Smooth muscle cell (in vitro differentiated cells): Measurements from ENCODE around the gene GINS1. TPM values are rescaled to one million over a fixed set of nuclear protein-coding genes. Genes with fewer than 3 reads are reported as not detected.

Source experiments
- DNase-seq: peaks from one replicate; lab custom pipeline; 2025; ENCODE audit not compliant: unreplicated experiment; lab: John Stamatoyannopoulos, UW
- H2AFZ ChIP-seq: fragments of 200-600 bp; sonication (generic); 2 replicates; pipeline ENCODE4 v1.6.0; 2016; ENCODE audit warnings: antibody characterized with exemption, low read depth, mild to moderate bottlenecking
- H3F3A ChIP-seq: fragments of 200-600 bp; sonication (generic); 2 replicates; pipeline ENCODE4 v1.6.0; 2017; ENCODE audit warnings: antibody characterized with exemption, low read depth
- H3K27ac ChIP-seq: fragments of 200-600 bp; sonication (generic); 2 replicates; pipeline ENCODE4 v1.5.1; 2016; ENCODE audit warnings: low read depth, mild to moderate bottlenecking
- H3K27me3 ChIP-seq: fragments of 200-600 bp; sonication (generic); 2 replicates; pipeline ENCODE4 v1.6.1; 2016; ENCODE audit warnings: low read depth, mild to moderate bottlenecking
- H3K36me3 ChIP-seq: fragments of 200-600 bp; sonication (generic); 2 replicates; pipeline ENCODE4 v1.5.1; 2016; ENCODE audit warnings: low read depth
- H3K4me1 ChIP-seq: fragments of 200-600 bp; sonication (generic); 2 replicates; pipeline ENCODE4 v1.5.1; 2016; ENCODE audit warnings: low read depth
- H3K4me2 ChIP-seq: fragments of 200-600 bp; sonication (generic); 2 replicates; pipeline ENCODE4 v1.6.0; 2016; ENCODE audit warnings: mild to moderate bottlenecking
- H3K4me3 ChIP-seq: fragments of 200-600 bp; sonication (generic); 2 replicates; pipeline ENCODE4 v1.5.1; 2016; ENCODE audit warnings: mild to moderate bottlenecking
- H3K79me2 ChIP-seq: fragments of 200-600 bp; sonication (generic); 2 replicates; pipeline ENCODE4 v1.6.0; 2016; ENCODE audit warnings: low read depth, mild to moderate bottlenecking
- H3K9ac ChIP-seq: fragments of 200-600 bp; sonication (generic); 2 replicates; pipeline ENCODE4 v1.6.0; 2016; ENCODE audit warnings: low read depth
- H3K9me3 ChIP-seq: fragments of 200-600 bp; sonication (generic); replicated peaks from 2 replicates; pipeline ENCODE4 v1.5.1; 2016; ENCODE audit warnings: low read depth
- H4K20me1 ChIP-seq: fragments of 200-600 bp; sonication (generic); 2 replicates; pipeline ENCODE4 v1.6.0; 2016; ENCODE audit warnings: low read depth
- CTCF ChIP-seq: fragments of 200-600 bp; sonication (generic); IDR thresholded peaks from 2 replicates; pipeline ENCODE4 v1.5.1; 2017; ENCODE audit warnings: borderline replicate concordance, mild to moderate bottlenecking, antibody characterized with exemption; ENCODE audit not compliant: insufficient read depth, poor library complexity, severe bottlenecking
- WGBS: methylation state at CpG from one replicate; pipeline ENCODE4 v1.1.7; 2016; ENCODE audit warnings: low lambda C conversion rate; 5-methylcytosine and 5-hydroxymethylcytosine counted together
- polyA plus RNA-seq: library from polyadenylated mRNA; unstranded; fragments of >200 nt; fragmentation: Nextera tagmentation; extraction: Ambion mirVana; gene quantifications from 2 replicates; pipeline ENCODE4 v1.2.1, GENCODE V29; 2016
- total RNA-seq: library from RNA; depleted of rRNA; stranded (reverse); fragments of >200 nt; gene quantifications from 2 replicates; pipeline ENCODE4 v1.2.3, GENCODE V29; 2014

GINS1 gene
- total and polyA plus RNA-seq, 2 experiments from 2014 or later = 5.9 to 9.3 TPM

- no peak for TF ChIP-seq CTCF
- no peaks in the 10 kb centered on the region for H3K27me3 ChIP-seq
- no peak for DNase-seq
- no peaks in the 10 kb centered on the region for H3K4me1 ChIP-seq
- H3K4me3 ChIP-seq = no peak overlapping the region
- H2AFZ ChIP-seq = no peak overlapping the region
- no peaks in the 10 kb centered on the region for H4K20me1 ChIP-seq
- no peaks in the 10 kb centered on the region for H3K79me2 ChIP-seq
- no peak overlapping the region for H3K27ac ChIP-seq
- WGBS = 97% methylated on average over 4 of the region's 4 CpGs
- H3K36me3 ChIP-seq = no peaks in the 10 kb centered on the region
- no peak overlapping the region for H3K4me2 ChIP-seq
- peaks cover 2% of the 10 kb centered on the region for H3K9me3 ChIP-seq
- H3K9ac ChIP-seq = no peak overlapping the region
- H3F3A ChIP-seq = no peaks in the 10 kb centered on the region
Measured at GRCh38 chr20:25444556-25444955, 37.1 kb downstream of the GINS1 start.

- Histone ChIP-seq H3K9ac (no peak overlapping the region), H3K4me1 (no peaks in the 10 kb centered on the region), H3K79me2 (no peaks in the 10 kb centered on the region), H3F3A (no peaks in the 10 kb centered on the region), H2AFZ (no peak overlapping the region), H3K4me2 (no peak overlapping the region), H3K36me3 (no peaks in the 10 kb centered on the region), H3K9me3 (peaks cover 2% of the 10 kb centered on the region), H3K27ac (no peak overlapping the region), H3K27me3 (no peaks in the 10 kb centered on the region), H3K4me3 (no peak overlapping the region), H4K20me1 (no peaks in the 10 kb centered on the region)
- no peak for DNase-seq
- 87% methylated on average over 6 of the region's 6 CpGs for WGBS
- no peak for TF ChIP-seq CTCF
Measured at GRCh38 chr20:25447671-25448070, 40.2 kb downstream of the GINS1 start.

GRCh38 chr20:25452333-25452732 lies 44.9 kb downstream of the GINS1 start:
- TF ChIP-seq CTCF = no peak
- 98% methylated on average over 6 of the region's 6 CpGs for WGBS
- Histone ChIP-seq H3K4me1 (no peaks in the 10 kb centered on the region), H3K9ac (no peak overlapping the region), H3K9me3 (peaks cover 2% of the 10 kb centered on the region), H3K27me3 (no peaks in the 10 kb centered on the region), H3K4me3 (no peak overlapping the region), H3F3A (no peaks in the 10 kb centered on the region), H2AFZ (no peak overlapping the region), H3K4me2 (no peak overlapping the region), H3K79me2 (no peaks in the 10 kb centered on the region), H3K36me3 (no peaks in the 10 kb centered on the region), H3K27ac (no peak overlapping the region), H4K20me1 (no peaks in the 10 kb centered on the region)
- no peak for DNase-seq

- no peak overlapping the region for H3K4me3 ChIP-seq
- H3K4me2 ChIP-seq = no peak overlapping the region
- H3K36me3 ChIP-seq = no peaks in the 10 kb centered on the region
- no peaks in the 10 kb centered on the region for H4K20me1 ChIP-seq
- no peaks in the 10 kb centered on the region for H3K79me2 ChIP-seq
- no peak overlapping the region for H3K9ac ChIP-seq
- no peak for DNase-seq
- no peaks in the 10 kb centered on the region for H3K4me1 ChIP-seq
- no peak overlapping the region for H3K27ac ChIP-seq
- 90% methylated on average over 25 of the region's 25 CpGs for WGBS
- peaks cover 2% of the 10 kb centered on the region for H3K9me3 ChIP-seq
- TF ChIP-seq CTCF = no peak
- H2AFZ ChIP-seq = no peak overlapping the region
- H3K27me3 ChIP-seq = no peaks in the 10 kb centered on the region
- no peaks in the 10 kb centered on the region for H3F3A ChIP-seq
Measured at GRCh38 chr20:25453035-25453810, 45.8 kb downstream of the GINS1 start.
